Left lobe of liver (tissue), 2 donors: ENCODE results near the gene HMCES. TPM values are rescaled to one million over a fixed set of nuclear protein-coding genes. Genes with fewer than 3 reads are reported as not detected.
"Not testable (repeated sequence)": the region's sequence is repeated elsewhere in the genome, so short reads cannot be mapped to it uniquely, and the experiment has no call there.

Experiments used
- ATAC-seq: fragments of 200-7000 bp; cut with Tn5 transposase; one replicate; pipeline ENCODE4 v1.9.1; 2020; ENCODE audit warnings: mild to moderate bottlenecking, moderate library complexity
- DNase-seq: peaks from one replicate; pipeline ENCODE4 v3.0.0-alpha.2; 2020; ENCODE audit warnings: low spot score
- total RNA-seq: library from RNA; stranded (reverse); gene quantifications from one replicate; pipeline ENCODE4 v1.2.1, GENCODE V29; 2021
- donor health status: DM: no; HTN: no; CAD: no; lungs with moderate emphysema.
- donor health status: DM: no; HTN: yes; CAD: no.

HMCES gene
- total RNA-seq, 1 donor from 2014 or later, result 19.1 TPM

DNA sequence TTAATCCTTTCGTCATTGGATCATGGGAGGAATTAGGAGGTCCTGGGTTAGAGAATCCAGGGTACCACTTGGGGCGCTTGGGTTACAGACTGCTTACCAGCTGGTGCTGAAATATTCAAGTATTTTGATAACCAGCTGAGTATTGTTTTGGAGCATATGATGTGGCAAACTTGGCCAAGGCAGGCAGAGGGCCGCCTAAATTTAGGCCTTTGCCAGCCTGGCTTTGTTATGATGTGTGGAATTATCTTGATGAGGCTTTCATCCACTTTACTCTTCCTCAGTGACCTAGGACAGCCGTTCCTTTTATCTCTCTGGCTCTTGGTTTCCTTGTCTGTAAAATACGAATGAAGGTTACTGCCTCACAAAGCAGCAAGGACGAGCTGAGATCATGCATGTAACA lies 22.4 kb upstream of the HMCES start:
- DNase-seq, result no peak
- no peak for ATAC-seq

DNA sequence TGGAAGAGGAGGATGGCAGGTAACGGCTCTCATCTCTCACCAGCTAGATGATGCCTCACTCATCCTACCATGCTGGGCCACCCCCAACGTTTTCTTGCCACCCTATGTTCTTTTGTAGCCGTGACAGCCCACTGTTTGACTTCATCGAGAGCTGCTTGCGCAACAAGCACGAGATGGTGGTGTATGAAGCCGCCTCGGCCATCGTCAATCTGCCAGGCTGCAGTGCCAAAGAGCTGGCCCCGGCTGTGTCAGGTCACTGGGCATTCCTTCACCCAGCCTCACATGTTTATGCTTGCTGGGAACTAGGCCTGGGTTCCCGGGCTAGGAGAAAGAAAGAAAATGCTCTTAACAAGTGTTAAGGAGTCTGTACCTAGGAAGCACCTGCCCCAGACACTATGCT lies 21.1 kb upstream of the HMCES start:
- DNase-seq (peak; percentile 90), ATAC-seq (peak; percentile 87)

DNA sequence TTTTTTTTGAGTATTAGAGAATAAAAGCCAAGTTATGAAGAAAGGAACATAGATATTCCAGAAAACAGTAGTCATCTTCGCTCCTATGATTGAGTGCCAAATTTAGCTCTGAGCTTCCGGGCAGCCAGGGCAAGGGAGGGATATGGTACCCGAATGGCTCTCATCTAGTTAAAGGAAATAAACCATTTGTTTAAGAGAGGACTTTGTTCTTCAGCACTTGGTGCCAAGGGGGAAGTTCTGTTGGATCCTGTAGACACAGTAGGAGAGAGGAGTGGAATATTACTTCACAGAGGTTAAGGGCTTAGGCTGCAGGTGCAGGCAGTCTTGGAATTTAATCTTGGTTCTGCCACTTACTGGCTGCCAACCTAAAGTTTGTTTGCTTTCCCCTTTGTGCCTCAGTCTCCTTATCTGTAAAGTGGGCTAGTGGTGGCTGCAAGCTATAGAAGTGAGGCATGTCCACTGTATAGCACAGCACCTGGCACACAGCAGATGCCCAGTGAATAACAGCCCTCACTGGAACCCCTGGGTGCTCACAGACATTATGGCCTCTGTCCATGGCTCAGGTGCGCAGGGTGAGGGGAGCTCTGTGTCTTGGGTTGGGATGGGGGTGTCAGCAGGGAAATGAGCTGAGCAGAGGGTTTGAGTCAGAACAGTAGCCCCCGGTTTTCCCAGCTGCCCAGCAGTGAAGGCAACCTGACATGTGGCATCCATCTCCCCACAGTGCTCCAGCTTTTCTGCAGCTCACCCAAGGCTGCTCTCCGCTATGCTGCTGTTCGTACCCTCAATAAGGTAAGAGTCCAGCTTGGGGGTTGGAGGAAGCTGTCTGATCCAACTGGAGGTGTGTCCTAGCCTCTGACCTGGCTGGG lies 18.8 kb upstream of the HMCES start:
- ATAC-seq (peak; percentile 73), DNase-seq (no peak)

DNA sequence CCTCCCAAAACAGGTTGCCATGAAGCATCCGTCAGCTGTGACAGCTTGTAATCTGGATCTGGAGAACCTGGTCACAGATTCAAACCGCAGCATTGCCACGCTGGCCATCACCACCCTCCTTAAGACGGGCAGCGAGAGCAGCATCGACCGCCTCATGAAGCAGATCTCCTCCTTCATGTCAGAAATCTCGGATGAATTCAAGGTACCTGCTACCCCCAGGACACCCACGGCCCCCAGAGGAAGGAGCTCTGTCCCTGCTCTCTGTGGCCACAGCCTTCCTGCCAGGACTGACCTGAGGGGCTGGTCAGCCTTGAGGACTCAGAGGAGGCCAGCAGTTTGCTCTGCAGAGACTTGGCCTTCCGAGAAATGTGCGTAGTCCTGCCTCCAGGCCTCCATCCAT lies 18.1 kb upstream of the HMCES start:
- DNase-seq, result no peak
- no peak for ATAC-seq

DNA sequence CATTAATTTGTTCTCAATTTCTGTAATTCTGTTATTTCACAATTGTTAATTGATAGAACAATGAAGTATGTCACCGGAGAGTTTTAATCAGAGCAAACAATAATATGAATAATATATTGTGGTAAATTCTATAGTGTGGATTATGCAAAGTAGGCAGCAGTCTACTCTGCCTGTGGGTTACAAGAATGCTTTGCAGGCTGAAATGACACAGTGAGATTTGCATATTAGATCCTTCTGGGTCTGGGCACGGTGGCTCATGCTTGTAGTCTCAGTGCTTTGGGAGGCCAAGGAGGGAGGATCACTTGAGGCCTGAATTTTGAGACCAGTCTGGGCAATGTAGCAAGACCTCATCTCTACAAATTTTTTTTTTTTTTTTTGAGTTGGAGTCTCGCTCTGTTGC lies 16.8 kb upstream of the HMCES start:
- ATAC-seq, result no peak
- DNase-seq, result no peak

DNA sequence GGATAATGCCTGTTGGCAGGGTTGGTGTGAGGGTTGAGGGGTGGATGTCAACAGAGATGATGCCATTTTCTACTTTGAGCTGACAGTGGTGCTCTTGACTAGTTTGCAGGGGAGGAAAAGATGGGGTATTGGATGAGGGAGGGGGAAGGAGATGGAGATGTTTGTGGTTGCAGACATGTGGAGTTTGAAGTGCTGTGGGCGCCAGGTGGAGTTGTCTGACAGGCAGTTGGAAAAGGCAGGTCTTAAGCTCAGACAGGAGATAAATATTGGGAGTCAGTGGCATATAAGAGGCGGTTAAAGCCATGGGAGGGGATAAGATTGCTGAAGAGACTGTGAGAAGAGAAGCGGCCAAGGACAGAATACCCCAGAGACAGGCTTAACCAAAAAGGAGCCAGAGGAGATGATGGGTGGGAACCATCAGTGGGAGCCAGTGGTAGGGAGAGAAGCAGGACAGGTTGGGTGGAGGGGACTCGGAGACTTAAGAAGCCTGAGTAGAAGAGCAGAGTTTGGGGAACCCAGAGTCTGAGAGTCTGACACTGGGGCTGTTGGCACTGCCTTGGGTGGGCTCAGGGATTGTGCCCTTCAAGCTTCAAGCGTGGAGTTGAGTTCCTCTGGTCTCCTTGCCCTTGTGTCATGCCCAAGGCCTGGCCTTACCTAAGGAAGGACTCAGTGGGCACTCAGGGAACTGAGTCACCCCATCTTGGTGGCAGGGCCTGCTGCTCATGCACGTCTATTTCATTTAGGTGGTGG lies 15.3 kb upstream of the HMCES start:
- DNase-seq, result no peak

DNA sequence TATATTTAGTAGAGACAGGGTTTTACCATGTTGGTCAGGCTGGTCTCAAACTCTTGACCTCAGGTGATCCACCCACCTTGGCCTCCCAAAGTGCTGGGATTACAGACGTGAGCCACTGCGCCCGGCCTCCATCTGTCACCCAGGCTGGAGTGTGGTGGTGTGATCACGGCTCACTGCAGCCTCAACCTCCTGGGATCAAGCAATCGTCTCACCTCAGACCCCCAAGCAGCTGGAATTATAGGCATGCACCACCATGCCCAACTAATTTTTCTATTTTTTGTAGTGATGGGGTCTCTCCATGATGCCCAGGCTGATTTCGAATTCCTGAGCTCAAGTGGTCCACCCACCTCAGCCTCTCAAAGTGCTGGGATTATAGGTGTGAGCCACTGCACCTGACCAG lies 13.7 kb upstream of the HMCES start:
- ATAC-seq, DNase-seq: not testable (repeated sequence)

More for the DNA sequence above, 15.3 kb upstream of the HMCES start:
- no peak for ATAC-seq

DNA sequence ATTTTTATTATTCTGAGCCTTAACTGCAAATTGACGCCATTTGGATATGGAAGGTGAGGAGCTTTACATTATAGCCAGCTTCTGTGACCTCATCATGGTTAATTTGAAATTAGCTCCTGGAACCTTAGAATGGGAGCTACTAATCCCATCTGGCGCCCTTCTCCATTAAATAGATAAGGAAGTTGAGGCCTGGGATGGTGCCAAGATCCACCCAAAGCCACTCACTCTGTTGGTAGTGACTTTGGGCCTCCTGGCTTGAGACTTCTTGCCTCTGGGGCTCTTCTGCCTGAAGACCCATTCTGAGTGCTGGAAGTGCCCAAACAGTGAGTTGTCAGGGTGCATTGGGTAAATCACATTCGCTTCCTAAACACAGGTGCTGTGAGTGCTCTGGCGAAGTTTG lies 12.0 kb upstream of the HMCES start:
- no peak for ATAC-seq

DNA sequence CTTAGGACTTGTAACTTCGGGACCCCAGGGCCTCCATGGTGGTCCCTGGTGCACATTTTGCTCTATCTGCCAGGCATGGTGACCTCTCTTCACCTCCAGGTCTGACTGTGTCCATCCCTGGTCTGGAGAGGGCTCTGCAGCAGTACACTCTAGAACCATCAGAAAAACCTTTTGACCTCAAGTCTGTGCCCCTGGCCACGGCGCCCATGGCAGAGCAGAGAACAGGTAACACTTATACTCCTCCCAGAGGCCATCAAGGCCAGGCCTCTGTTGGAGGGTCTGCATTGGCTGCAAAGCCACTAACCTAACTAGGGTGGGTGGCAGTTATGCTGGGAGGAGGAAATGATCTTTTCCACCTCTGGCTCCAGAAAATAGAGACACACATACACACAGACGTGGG lies 10.3 kb upstream of the HMCES start:
- peak; percentile 24 for DNase-seq
- no peak for ATAC-seq

More for the DNA sequence above, 12.0 kb upstream of the HMCES start:
- DNase-seq, result no peak

DNA sequence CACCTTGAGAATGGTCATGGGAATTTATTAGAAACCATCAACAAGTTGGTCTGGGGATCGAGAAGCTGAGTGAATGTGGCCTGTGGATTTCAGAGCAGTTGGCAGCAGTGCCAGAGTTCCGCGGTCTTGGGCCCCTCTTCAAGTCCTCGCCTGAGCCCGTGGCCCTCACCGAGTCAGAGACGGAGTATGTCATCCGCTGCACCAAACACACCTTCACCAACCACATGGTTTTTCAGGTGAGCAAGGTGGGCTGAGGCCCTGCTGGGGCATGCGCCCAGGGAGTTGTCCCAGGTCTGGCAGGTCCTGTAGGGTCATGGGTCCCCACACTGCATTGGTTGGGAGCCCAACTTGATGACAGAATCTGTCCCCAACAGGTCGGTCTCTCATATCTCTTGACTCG lies 7.0 kb upstream of the HMCES start:
- peak; percentile 40 for DNase-seq
- ATAC-seq, result no peak

DNA sequence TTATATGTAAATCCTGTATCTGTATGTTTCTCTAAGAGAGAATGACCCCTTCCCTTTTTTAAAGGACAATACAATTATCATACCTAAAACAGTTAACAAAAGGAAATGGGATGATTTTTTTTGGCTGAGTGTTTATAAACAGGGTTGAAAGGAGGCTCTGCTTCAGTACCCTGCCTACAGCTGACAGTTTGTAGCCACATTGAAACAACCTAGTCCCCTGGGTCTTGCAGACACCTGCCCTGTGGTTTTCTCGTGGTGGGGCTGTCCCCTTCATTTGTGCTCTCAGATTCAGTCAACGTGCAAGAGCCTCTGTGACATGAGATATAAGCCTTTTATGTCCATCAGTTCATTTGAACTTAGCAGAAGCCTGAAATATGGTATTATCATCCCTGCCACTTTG lies 2.3 kb upstream of the HMCES start:
- ATAC-seq (no peak), DNase-seq (no peak)

DNA sequence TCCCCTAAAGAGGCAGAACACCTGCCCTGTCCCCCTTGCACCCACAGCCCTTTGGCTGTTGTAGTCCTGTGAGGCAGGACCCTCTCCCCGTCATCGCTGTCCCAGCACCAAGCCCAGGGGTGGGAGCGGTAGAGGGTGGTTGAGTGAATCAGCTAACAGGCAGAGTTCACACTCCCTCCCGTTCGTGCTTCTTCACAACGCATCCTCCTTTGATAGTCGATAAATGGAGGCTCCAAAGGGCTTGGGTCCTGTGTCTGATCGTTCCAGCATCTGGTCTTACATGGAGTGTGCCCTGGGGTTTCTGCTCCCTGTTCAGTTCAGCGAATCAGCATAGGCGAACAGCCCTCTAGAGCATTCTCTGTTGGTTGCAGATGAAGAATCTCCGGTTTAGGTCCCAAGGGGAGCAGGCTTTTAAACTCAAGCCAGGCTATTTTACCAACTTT lies 820 bp upstream of the HMCES start:
- ATAC-seq (no peak), DNase-seq (no peak)

DNA sequence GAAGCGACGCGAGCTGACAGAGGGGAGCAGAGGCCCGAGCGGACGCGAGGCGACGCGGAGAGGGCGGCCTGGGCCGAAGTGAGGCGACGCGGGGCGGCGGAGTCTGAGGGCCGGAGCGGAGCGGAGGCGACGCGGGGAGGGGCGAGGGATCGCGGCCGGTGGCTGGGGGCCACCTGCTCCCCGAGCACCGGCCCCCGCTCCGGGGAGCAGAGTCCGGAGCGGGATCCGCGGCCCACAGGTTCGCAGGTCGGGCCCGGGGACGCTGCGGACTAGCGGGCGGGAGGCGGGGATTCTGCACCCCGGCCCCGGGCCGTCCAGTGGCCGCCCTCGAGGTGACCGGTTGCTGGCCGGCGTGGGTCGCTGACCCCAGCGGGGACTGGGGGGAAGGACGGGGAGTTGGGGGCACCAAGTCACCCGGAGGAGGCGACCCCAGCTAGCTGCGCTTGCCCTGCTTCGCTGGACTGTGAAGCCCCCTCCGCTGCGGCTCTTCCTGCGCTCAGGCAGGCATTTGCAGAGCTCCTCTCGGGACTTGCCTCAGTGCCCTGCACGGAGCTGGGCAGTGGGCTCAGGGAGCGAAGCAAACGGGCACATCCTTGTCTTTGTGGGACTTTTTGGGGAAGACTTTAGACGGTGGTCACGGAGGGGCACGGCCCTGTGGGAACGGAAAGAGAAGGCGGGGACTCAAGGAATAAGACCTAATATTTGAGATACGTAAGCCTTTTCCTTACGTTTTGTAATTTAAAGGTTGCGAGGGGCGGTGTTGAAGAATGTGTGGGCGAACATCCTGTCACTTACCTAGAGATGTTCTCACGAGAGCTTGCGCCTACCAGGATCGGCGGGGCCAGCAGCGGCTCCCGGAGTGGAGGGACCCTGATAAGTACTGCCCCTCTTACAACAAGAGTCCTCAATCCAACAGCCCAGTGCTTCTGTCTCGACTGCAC lies 566 bp downstream of the HMCES start:
- peak; percentile 65 for ATAC-seq

DNA sequence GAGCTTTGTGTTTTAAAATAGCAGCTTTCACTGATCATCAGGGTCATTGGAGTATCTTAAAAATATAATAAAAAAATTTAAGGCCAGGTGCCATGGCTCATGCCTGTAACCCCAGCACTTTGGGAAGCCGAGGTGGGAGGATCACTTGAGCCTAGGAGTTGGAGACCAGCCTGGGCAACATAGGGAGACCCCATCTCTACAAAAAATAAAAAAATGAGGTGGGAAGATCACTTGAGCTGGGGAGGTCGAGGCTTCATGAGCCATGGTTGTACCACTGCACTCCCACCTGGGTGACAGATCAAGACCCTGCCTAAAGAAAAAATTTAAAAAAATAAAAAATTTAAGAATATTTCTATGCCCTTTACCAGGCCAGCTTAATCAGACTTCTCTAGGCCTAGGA lies 1.5 kb downstream of the HMCES start:
- ATAC-seq (no peak), DNase-seq (no peak)

More for the DNA sequence above, 566 bp downstream of the HMCES start:
- peak; percentile 73 for DNase-seq

DNA sequence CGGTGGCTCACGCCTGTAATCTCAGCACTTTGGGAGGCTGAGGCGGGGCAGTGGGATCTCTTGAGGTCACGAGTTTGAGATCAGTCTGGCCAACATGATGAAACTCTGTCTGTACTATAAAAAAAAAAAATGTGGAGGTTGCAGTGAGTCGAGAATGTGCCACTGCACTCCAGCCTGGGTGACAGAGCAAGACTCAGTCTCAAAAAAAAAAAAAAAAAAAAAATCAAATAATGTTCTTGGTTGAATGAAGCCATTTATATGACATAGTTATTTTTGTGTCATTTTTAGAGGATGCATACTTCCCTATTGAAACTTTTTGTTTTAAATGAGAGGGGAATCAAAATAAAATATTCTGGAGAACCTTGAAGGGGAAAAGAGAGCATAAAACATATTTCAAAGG lies 3.1 kb downstream of the HMCES start:
- DNase-seq (no peak), ATAC-seq (no peak)

DNA sequence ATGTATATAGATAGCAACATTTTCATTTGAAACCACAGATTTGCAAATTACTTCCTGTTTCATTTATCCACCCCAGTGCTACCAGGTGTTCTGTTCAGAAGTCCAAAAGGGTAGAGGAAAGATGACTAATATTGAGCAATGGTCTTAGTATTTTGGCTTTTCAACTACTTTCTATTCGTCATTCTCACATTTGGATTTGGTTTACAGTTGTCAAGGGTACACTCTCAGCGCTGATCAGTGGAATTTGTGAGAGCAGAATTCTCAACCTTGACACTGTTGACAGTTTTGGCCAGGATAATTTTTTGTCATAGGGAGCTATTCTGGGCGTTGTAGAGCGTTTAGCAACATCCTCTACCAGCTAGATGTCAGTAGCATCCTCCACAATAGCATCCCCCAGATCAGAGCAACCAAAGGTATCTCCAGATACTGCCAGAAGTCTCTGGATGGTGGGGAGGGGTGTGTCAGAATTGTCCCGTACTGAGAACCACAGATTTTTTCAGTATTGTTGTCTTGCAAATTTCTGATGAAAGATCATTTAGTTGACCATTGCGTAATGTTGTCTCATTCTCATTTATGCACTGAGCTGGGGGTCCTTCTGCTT lies 4.2 kb downstream of the HMCES start:
- ATAC-seq, result peak; percentile 24
- DNase-seq, result no peak

DNA sequence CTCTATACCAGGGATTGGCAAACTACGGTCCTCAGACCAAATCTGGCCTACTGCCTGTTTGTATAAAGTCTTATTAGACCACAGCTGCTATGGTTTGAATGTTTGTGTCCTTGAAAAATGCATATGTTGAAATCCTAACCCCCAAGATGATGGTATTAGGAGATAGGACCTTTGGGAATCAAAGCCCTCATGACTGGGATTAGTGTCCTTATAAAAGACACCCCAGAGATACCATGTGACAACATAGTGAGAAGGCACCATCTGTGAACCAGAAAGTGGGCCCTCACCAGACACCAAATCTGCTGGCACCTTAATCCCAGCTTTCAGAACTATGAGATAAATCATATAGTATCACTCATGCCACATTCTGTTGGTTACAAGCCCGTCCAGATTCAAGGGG lies 7.4 kb downstream of the HMCES start:
- DNase-seq (no peak), ATAC-seq (no peak)

DNA sequence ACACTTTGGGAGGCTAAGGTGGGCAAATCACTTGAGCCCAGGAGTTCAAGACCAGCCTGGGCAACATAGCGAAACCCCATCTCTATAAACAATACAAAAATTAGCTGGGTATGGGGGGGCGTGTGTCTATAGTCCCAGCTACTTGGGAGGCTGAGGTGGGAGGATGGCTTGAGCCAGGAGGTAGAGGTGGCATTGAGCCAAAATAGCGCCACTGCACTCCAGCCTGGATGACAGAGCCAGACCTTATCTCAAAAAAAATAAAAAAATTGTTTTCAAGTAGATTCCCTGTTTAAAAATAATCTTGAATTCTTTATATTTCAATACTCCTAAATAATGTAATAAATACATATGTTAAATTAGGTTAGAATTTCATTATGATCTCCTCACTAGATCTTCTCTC lies 9.8 kb downstream of the HMCES start:
- ATAC-seq (no peak), DNase-seq (no peak)

DNA sequence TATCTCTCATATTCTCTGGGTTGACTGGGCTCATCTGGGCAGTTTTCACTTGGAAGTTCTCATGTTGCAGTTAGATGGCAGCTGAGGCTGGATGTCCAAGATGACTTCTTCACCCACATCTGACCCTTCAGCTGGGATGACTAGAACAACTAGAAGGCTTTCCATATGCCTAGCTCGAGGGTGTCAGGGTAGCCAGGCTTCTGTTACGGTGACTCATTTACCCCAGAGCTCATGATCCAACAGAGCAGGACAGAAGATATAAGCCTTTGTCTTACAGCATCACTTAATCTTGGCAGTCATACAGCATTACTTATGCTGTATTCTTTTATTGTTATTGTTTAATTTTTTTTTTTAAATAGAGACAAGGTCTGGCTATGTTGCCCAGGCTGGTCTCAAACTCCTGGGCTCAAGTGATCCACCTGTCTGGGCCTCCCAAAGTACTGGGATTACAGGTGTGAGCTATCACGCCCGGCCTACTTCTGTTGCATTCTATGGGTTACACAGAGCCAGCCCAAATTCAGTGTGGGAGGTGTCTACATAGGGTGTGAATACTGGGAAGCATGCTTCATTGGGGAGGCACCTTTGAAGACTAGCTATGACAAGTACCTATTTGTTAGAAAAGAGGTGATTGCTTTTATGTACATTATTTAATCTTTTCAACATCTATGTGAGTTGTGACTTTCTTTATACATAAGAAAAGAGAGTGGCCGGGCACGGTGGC lies 10.7 kb downstream of the HMCES start:
- DNase-seq, result no peak
- ATAC-seq, result no peak
